ENCODE results near the gene SLC6A7. TPM values are rescaled to one million over a fixed set of nuclear protein-coding genes. Genes with fewer than 3 reads are reported as not detected.
A peak's percentile ranks its signal among the peaks of the same experiment; 100 is the strongest.

Gene SLC6A7
- total and polyA plus RNA-seq, 8 donors: 29.3 TPM; not detected in 7

GRCh38 chr5:150146235-150146634, 43.6 kb upstream of the SLC6A7 start:
- no peak for TF ChIP-seq CTCF (IDR thresholded peaks at IDR 0.05)
- TF ChIP-seq POLR2AphosphoS5 (IDR thresholded peaks at IDR 0.05): no peak
- TF ChIP-seq EP300 (IDR thresholded peaks at IDR 0.05): no peak
- TF ChIP-seq POLR2A (IDR thresholded peaks at IDR 0.05): no peak
- no peak overlapping the region for H3K4me3 ChIP-seq

GRCh38 chr5:150146862-150147601, 42.8 kb upstream of the SLC6A7 start:
- no peaks in the 10 kb centered on the region for H3K9me3 ChIP-seq
- no peaks in the 10 kb centered on the region for H3K36me3 ChIP-seq
- peak overlapping the region in 3 of 5 donors; percentile 45 to 83 (median 61) for H3K27ac ChIP-seq
- intact Hi-C loops (cut with DNase I; ENCODE audit: low total_unique reads): no loop called here
- DNase-seq: peak in 1 of 2 donors; percentile 77
- H3K27me3 ChIP-seq: no peaks in the 10 kb centered on the region
- no peak overlapping the region for H3K4me3 ChIP-seq
- WGBS, 5 donors: 78 to 100% (median 85%) methylated on average over 3 to 14 of the region's 14 CpGs
- TF ChIP-seq POLR2A (IDR thresholded peaks at IDR 0.05) (no peak), POLR2AphosphoS5 (IDR thresholded peaks at IDR 0.05) (no peak), CTCF (IDR thresholded peaks at IDR 0.05) (no peak), EP300 (IDR thresholded peaks at IDR 0.05) (no peak)
- peaks cover 6 to 50% (median 33%) of the 10 kb centered on the region in 4 donors for H3K4me1 ChIP-seq

More at GRCh38 chr5:150146235-150146634, 43.6 kb upstream of the SLC6A7 start:
- peaks cover 12 to 55% (median 40%) of the 10 kb centered on the region in 4 donors for H3K4me1 ChIP-seq
- peak overlapping the region in 4 of 5 donors; percentile 2 to 83 (median 62) for H3K27ac ChIP-seq
- no peaks in the 10 kb centered on the region for H3K36me3 ChIP-seq
- DNase-seq: no peak
- intact Hi-C loops (cut with DNase I; ENCODE audit: low total_unique reads): no loop called here
- WGBS, 5 donors: 83 to 92% (median 90%) methylated on average over 5 of the region's 5 CpGs
- no peaks in the 10 kb centered on the region for H3K9me3 ChIP-seq
- H3K27me3 ChIP-seq: no peaks in the 10 kb centered on the region

- peak overlapping the region in 4 of 5 donors; percentile 37 to 83 (median 53) for H3K27ac ChIP-seq
- no peaks in the 10 kb centered on the region for H3K9me3 ChIP-seq
- no peaks in the 10 kb centered on the region for H3K27me3 ChIP-seq
- TF ChIP-seq POLR2A (IDR thresholded peaks at IDR 0.05): no peak
- TF ChIP-seq POLR2AphosphoS5 (IDR thresholded peaks at IDR 0.05): no peak
- TF ChIP-seq EP300 (IDR thresholded peaks at IDR 0.05): no peak
- DNase-seq: no peak
- H3K4me3 ChIP-seq: no peak overlapping the region
- intact Hi-C loops (cut with DNase I; ENCODE audit: low total_unique reads): no loop called here
- H3K4me1 ChIP-seq: peaks cover 0 to 49% (median 28%) of the 10 kb centered on the region in 4 donors
- 61 to 88% (median 83%) methylated on average over 7 of the region's 7 CpGs for WGBS, 5 donors
- no peaks in the 10 kb centered on the region for H3K36me3 ChIP-seq
Observed at GRCh38 chr5:150147670-150148069, 42.2 kb upstream of the SLC6A7 start.

- no peak for DNase-seq
- H3K27me3 ChIP-seq: no peaks in the 10 kb centered on the region
- H3K4me3 ChIP-seq: no peak overlapping the region
- TF ChIP-seq EP300 (IDR thresholded peaks at IDR 0.05) (no peak), CTCF (IDR thresholded peaks at IDR 0.05) (no peak), POLR2AphosphoS5 (IDR thresholded peaks at IDR 0.05) (no peak), POLR2A (IDR thresholded peaks at IDR 0.05) (no peak)
- intact Hi-C loops (cut with DNase I; ENCODE audit: low total_unique reads): no loop called here
- H3K27ac ChIP-seq: peak overlapping the region; percentile 5 to 83 (median 45)
- H3K36me3 ChIP-seq: no peaks in the 10 kb centered on the region
- H3K9me3 ChIP-seq: no peaks in the 10 kb centered on the region
- peaks cover 0 to 49% (median 23%) of the 10 kb centered on the region in 4 donors for H3K4me1 ChIP-seq
- WGBS, 5 donors: 75 to 88% (median 85%) methylated on average over 11 of the region's 11 CpGs
Observed at GRCh38 chr5:150148117-150148927, 41.5 kb upstream of the SLC6A7 start.

Measured in stomach (tissue), 9 donors.